Bronchus fibroblast of lung (primary cell): Measurements from ENCODE around the gene FRRS1. TPM values are rescaled to one million over a fixed set of nuclear protein-coding genes. Genes with fewer than 3 reads are reported as not detected.

Experiments
- total RNA-seq: library from RNA; depleted of rRNA; stranded (reverse); fragments of >200 nt; gene quantifications from 2 replicates; pipeline ENCODE4 v1.2.3, GENCODE V29; 2015

FRRS1 gene
- total RNA-seq = 5.7 and 7.6 TPM in 2 replicates

DNA sequence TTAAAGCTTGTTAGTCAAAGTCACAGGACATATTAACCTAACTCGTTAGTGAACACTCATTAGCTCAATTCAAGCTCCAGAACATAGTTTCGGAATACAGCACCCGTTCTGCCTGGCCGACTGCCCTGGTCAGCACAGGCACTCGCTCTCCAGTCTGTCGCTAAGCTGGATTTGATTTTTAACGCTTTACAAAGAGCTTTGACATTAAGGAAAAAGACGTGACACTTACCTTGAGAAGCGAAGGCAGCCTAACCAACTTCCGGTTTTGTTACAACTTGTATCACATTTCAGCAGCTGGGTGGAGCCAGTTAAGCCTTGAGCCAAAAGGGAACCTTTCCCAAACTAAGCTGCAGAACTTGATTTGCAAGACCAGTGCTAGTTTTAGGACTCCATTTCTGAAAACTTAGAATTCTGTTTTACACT is at the start of gene FRRS1:
FRRS1 (minus strand) TSS at position 258 of the 423 bp plus-strand sequence. CDS start 17,867 bp downstream, outside the sequence.

Other genes with a start within 250 kb of the FRRS1 start
- gene PALMD, start 120.5 kb downstream of the FRRS1 start, total RNA-seq = not detected in 2 replicates
- gene AGL, start 83.7 kb upstream of the FRRS1 start, total RNA-seq = 4.2 and 5.0 TPM in 2 replicates
- gene SLC35A3, start 203.4 kb upstream of the FRRS1 start, total RNA-seq = 16.6 and 19.8 TPM in 2 replicates